Lung (tissue), 12 donors: ENCODE data around the gene SERTAD1. TPM values are rescaled to one million over a fixed set of nuclear protein-coding genes. Genes with fewer than 3 reads are reported as not detected.

Experiments used
- ATAC-seq: fragments of 200-7000 bp; cut with Tn5 transposase; one replicate; pipeline ENCODE4 v1.9.1; 2020; ENCODE audit warnings: moderate number of reproducible peaks; ENCODE audit not compliant: insufficient read depth, low FRiP score
- DNase-seq, 3 donors: peaks; one replicate each; pipeline ENCODE4 v3.0.0-alpha.2; 2013 to 2017
- H3K27ac ChIP-seq, 2 donors: one replicate each; pipeline ENCODE4 v1.5.1; 2013; ENCODE audit warnings: mild to moderate bottlenecking in 2 of 2, moderate library complexity in 2 of 2, control low read depth in 1 of 2, inconsistent platforms in 1 of 2, low read depth in 1 of 2, low read length in 1 of 2
- H3K27me3 ChIP-seq, 3 donors: one replicate each; pipeline ENCODE4 v1.5.1; 2013; ENCODE audit warnings: low read length in 2 of 3; ENCODE audit not compliant: control insufficient read depth in 3 of 3, insufficient read depth in 3 of 3
- H3K36me3 ChIP-seq, 4 donors: one replicate each; pipeline ENCODE4 v1.5.1; 2013; ENCODE audit warnings: low read length in 4 of 4, mild to moderate bottlenecking in 1 of 4, moderate library complexity in 1 of 4; ENCODE audit not compliant: control insufficient read depth in 4 of 4, insufficient read depth in 4 of 4
- H3K4me1 ChIP-seq, 5 donors: one replicate each; pipeline ENCODE4 v1.5.1; 2013; ENCODE audit warnings: low read length in 5 of 5, mild to moderate bottlenecking in 2 of 5, moderate library complexity in 1 of 5; ENCODE audit not compliant: control insufficient read depth in 5 of 5, insufficient read depth in 5 of 5
- H3K4me3 ChIP-seq: one replicate; pipeline ENCODE4 v1.5.1; 2013; ENCODE audit warnings: mild to moderate bottlenecking, control low read depth, moderate library complexity
- H3K9ac ChIP-seq, 2 donors: one replicate each; pipeline ENCODE4 v1.5.1; 2013; ENCODE audit warnings: low read length in 2 of 2, control low read depth in 1 of 2; ENCODE audit not compliant: insufficient read depth in 1 of 2
- H3K9me3 ChIP-seq, 4 donors: one replicate each; pipeline ENCODE4 v1.5.1; 2013; ENCODE audit warnings: low read length in 3 of 4, mild to moderate bottlenecking in 1 of 4, moderate library complexity in 1 of 4; ENCODE audit not compliant: control insufficient read depth in 4 of 4, insufficient read depth in 3 of 4
- CTCF ChIP-seq: IDR thresholded peaks from 2 replicates; pipeline ENCODE4 v1.5.1; 2012; ENCODE audit warnings: mild to moderate bottlenecking; ENCODE audit errors: control extremely low read depth, extremely low read depth
- WGBS, 2 donors: extraction: QIAGEN DNeasy Blood & Tissue Kit; methylation state at CpG; one replicate each; pipeline ENCODE4 v1.1.7; 2013; 5-methylcytosine and 5-hydroxymethylcytosine counted together
- polyA plus RNA-seq, 2 donors: library from polyadenylated mRNA; stranded (reverse); fragments of 200-250 nt; gene quantifications; one replicate each; pipeline ENCODE4 v1.2.1, GENCODE V29; 2013
- total RNA-seq, 2 donors: library from RNA; depleted of rRNA in 1 of 2; stranded (reverse); fragments of >200 nt in 1 of 2; gene quantifications; one replicate each; pipeline ENCODE4 v1.2.1, GENCODE V29; 2014 to 2021
- donor health status: control.
- donor health status: control.
- donor health status: Bipolar disorder and iron deficiency.
- donor health status: healthy.
- donor health status: DM: yes; HTN: yes; CAD: no.

Gene SERTAD1
- total and polyA plus RNA-seq, 4 donors: 10.8 to 37.9 (median 24.2) TPM

GRCh38 chr19:40397568-40397906 lies 28.3 kb downstream of the SERTAD1 start:
- TF ChIP-seq CTCF: no peak
- no peak for DNase-seq

GRCh38 chr19:40396886-40397567 lies 28.8 kb downstream of the SERTAD1 start:
- WGBS, 2 donors: 91 to 93% methylated on average over 19 to 20 of the region's 20 CpGs
- no peak overlapping the region for H3K4me3 ChIP-seq
- no peak overlapping the region for H3K27ac ChIP-seq
- no peak for DNase-seq
- no peak overlapping the region for H3K9ac ChIP-seq
- H3K36me3 ChIP-seq: peaks cover 0 to 10% (median 0%) of the 10 kb centered on the region in 4 donors
- ATAC-seq: no peak
- no peak for TF ChIP-seq CTCF
- no peaks in the 10 kb centered on the region for H3K9me3 ChIP-seq
- peaks cover 0 to 7% (median 0%) of the 10 kb centered on the region in 5 donors for H3K4me1 ChIP-seq
- no peaks in the 10 kb centered on the region for H3K27me3 ChIP-seq

More at GRCh38 chr19:40397568-40397906, 28.3 kb downstream of the SERTAD1 start:
- no peak overlapping the region for H3K27ac ChIP-seq
- H3K36me3 ChIP-seq: peaks cover 0 to 10% (median 0%) of the 10 kb centered on the region in 4 donors
- no peaks in the 10 kb centered on the region for H3K27me3 ChIP-seq
- no peak for ATAC-seq
- H3K4me3 ChIP-seq: no peak overlapping the region
- H3K9ac ChIP-seq: no peak overlapping the region
- peaks cover 0 to 3% (median 0%) of the 10 kb centered on the region in 5 donors for H3K4me1 ChIP-seq
- H3K9me3 ChIP-seq: no peaks in the 10 kb centered on the region
- WGBS, 2 donors: 93 to 96% methylated on average over 22 of the region's 22 CpGs

GRCh38 chr19:40395956-40396355 lies 29.8 kb downstream of the SERTAD1 start:
- H3K27ac ChIP-seq: no peak overlapping the region
- ATAC-seq (no peak), DNase-seq (no peak)
- H3K27me3 ChIP-seq: no peaks in the 10 kb centered on the region
- H3K36me3 ChIP-seq: peaks cover 0 to 10% (median 0%) of the 10 kb centered on the region in 4 donors
- no peak overlapping the region for H3K4me3 ChIP-seq
- no peak overlapping the region for H3K9ac ChIP-seq
- H3K9me3 ChIP-seq: no peaks in the 10 kb centered on the region
- no peak for TF ChIP-seq CTCF
- WGBS, 2 donors: 91 to 97% methylated on average over 14 of the region's 14 CpGs
- H3K4me1 ChIP-seq: peaks cover 0 to 8% (median 0%) of the 10 kb centered on the region in 5 donors

GRCh38 chr19:40394816-40395210 lies 31.0 kb downstream of the SERTAD1 start:
- Histone ChIP-seq H3K9me3 (no peaks in the 10 kb centered on the region), H3K27ac (no peak overlapping the region), H3K4me3 (no peak overlapping the region), H3K9ac (no peak overlapping the region), H3K36me3 (peaks cover 0 to 10% (median 0%) of the 10 kb centered on the region in 4 donors), H3K27me3 (no peaks in the 10 kb centered on the region), H3K4me1 (peaks cover 0 to 8% (median 0%) of the 10 kb centered on the region in 5 donors)
- WGBS, 2 donors: 76 to 77% methylated on average over 13 of the region's 13 CpGs
- no peak for ATAC-seq
- DNase-seq: no peak
- TF ChIP-seq CTCF: no peak
